BJ (cell line): Measurements from ENCODE around the gene FAM117B. TPM values are rescaled to one million over a fixed set of nuclear protein-coding genes. Genes with fewer than 3 reads are reported as not detected.

Source experiments
- CTCF ChIA-PET: fragments of 350-600 bp; formaldehyde crosslinking; extraction: SDS; loops from one replicate; lab custom pipeline; 2021; ENCODE audit warnings: antibody characterized with exemption, inconsistent platforms; lab: Yijun Ruan, JAX
- POLR2A ChIA-PET: fragments of 300-600 bp; sonication (Branson Sonifier 250); formaldehyde crosslinking; extraction: SDS; loops from one replicate; lab custom pipeline; 2021; ENCODE audit warnings: antibody characterized with exemption; lab: Charles Lee
- DNase-seq: peaks from one replicate; pipeline ENCODE4 v3.0.0-alpha.2; 2011; ENCODE audit warnings: low read depth
- H3K27me3 ChIP-seq: 2 replicates; pipeline ENCODE4 v1.6.0; 2011; ENCODE audit warnings: low read length; ENCODE audit not compliant: control insufficient read depth, insufficient read depth
- H3K36me3 ChIP-seq: 2 replicates; pipeline ENCODE4 v1.5.1; 2011; ENCODE audit warnings: low read length; ENCODE audit not compliant: control insufficient read depth, insufficient read depth
- H3K4me3 ChIP-seq: 2 replicates; pipeline ENCODE4 v1.5.1; 2011; ENCODE audit warnings: low read depth, mild to moderate bottlenecking, control low read depth, low read length
- CTCF ChIP-seq: IDR thresholded peaks from 2 replicates; pipeline ENCODE4 v1.5.1; 2011; ENCODE audit warnings: low read depth, mild to moderate bottlenecking, control low read depth, inconsistent platforms, low read length, moderate library complexity; ENCODE audit not compliant: insufficient read depth
- polyA plus RNA-seq: library from polyadenylated mRNA; depleted of rRNA; stranded (reverse); fragments of >200 nt; gene quantifications from 2 replicates; pipeline ENCODE4 v1.2.3, GENCODE V29; 2011

The FAM117B gene
- polyA plus RNA-seq, 1 experiment = 0.29 TPM

- no peak for TF ChIP-seq CTCF
- CTCF ChIA-PET = no interaction called here
- Histone ChIP-seq H3K27me3 (no peaks in the 10 kb centered on the region), H3K36me3 (no peaks in the 10 kb centered on the region), H3K4me3 (no peak overlapping the region)
- POLR2A ChIA-PET = no interaction called here
- no peak for DNase-seq
These were observed 139.3 kb downstream of the FAM117B start for GRCh38 chr2:202774104-202774503.

GRCh38 chr2:202778217-202778616 lies 143.4 kb downstream of the FAM117B start:
- Histone ChIP-seq H3K4me3 (no peak overlapping the region), H3K27me3 (no peaks in the 10 kb centered on the region), H3K36me3 (no peaks in the 10 kb centered on the region)
- ChIA-PET CTCF (no interaction called here), POLR2A (no interaction called here)
- no peak for DNase-seq
- TF ChIP-seq CTCF = no peak

DNA sequence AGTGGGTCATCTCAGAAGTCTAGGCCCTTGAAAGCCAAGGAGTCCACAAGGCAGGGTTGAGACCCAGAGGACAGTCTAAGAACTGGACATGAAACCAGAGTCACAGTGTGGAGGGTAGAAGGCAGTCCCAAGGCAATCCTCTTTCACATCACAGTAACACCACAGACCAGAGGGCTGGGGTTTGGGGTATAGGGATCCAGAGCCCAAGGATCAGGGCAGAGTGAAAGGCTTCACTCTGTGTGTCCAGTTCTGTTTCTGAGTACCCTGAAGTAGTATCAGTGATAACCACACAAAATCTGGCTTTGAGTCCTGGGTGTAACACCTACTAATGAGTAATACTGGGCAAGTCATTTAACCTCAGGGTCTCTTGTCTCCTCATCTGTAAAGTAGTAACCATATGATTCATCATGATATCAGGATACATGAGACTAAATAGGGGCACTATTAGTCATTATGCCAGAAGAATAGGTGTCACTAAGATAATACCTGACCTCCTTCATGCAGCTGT lies 145.8 kb downstream of the FAM117B start:
- DNase-seq = peak; percentile 18
- ChIA-PET CTCF (no interaction called here), POLR2A (no interaction called here)
- no peak for TF ChIP-seq CTCF
- Histone ChIP-seq H3K4me3 (no peak overlapping the region), H3K27me3 (no peaks in the 10 kb centered on the region), H3K36me3 (no peaks in the 10 kb centered on the region)

- H3K27me3 ChIP-seq = no peaks in the 10 kb centered on the region
- no peak for DNase-seq
- H3K4me3 ChIP-seq = no peak overlapping the region
- ChIA-PET POLR2A (no interaction called here), CTCF (no interaction called here)
- H3K36me3 ChIP-seq = no peaks in the 10 kb centered on the region
- TF ChIP-seq CTCF = no peak
These were observed 148.3 kb downstream of the FAM117B start for GRCh38 chr2:202782940-202783558.

DNA sequence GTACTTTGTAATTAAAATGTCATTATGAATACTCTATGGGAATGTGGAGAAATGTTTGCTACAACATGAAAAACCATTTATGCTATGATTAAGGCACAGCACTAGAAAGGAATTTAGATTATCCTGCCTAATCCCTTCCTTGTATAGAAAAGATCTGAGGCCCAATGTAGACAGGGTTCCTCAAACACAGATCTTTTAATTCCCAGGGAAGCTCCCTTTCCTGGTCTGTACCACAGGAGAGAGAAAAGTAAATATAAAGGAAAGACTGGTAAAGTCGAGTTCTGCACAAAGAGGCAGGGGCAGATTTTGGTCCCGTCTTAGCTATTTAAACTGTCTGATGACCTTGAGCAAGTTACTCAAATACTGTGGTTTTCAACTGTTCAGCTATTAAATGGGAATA lies 152.1 kb downstream of the FAM117B start:
- no peak overlapping the region for H3K4me3 ChIP-seq
- H3K36me3 ChIP-seq = no peaks in the 10 kb centered on the region
- no peak for TF ChIP-seq CTCF
- POLR2A ChIA-PET = no interaction called here
- CTCF ChIA-PET = no interaction called here
- no peak for DNase-seq
- no peaks in the 10 kb centered on the region for H3K27me3 ChIP-seq
